Omental fat pad (tissue), 4 donors: ENCODE results near the gene CNTN4. TPM values are rescaled to one million over a fixed set of nuclear protein-coding genes. Genes with fewer than 3 reads are reported as not detected.
"Not testable (repeated sequence)": the region's sequence is repeated elsewhere in the genome, so short reads cannot be mapped to it uniquely, and the experiment has no call there.

Experiments
- ATAC-seq: fragments of 150-250 bp; one replicate; pipeline ENCODE4 v1.9.1; 2016; ENCODE audit warnings: mild to moderate bottlenecking, moderate library complexity; ENCODE audit not compliant: low FRiP score
- DNase-seq: peaks from one replicate; pipeline ENCODE4 v3.0.0-alpha.2; 2019; ENCODE audit warnings: low spot score
- total RNA-seq, 4 donors: library from RNA; depleted of rRNA; stranded (reverse); fragments of >200 nt; gene quantifications; one replicate each; pipeline ENCODE4 v1.1.0, GENCODE V29; 2016
- TF ChIP-seq, protein P1 (sequence below), 3 donors: fragments of 450-650 bp; IDR thresholded peaks; one replicate each; pipeline ENCODE4 v1.5.1; 2016 to 2017; ENCODE audit warnings: antibody characterized with exemption in 3 of 3, mild to moderate bottlenecking in 3 of 3, moderate library complexity in 2 of 3

Gene CNTN4
- total RNA-seq, 4 donors from 2014 or later, result 2.6 to 9.5 (median 7.2) TPM

DNA sequence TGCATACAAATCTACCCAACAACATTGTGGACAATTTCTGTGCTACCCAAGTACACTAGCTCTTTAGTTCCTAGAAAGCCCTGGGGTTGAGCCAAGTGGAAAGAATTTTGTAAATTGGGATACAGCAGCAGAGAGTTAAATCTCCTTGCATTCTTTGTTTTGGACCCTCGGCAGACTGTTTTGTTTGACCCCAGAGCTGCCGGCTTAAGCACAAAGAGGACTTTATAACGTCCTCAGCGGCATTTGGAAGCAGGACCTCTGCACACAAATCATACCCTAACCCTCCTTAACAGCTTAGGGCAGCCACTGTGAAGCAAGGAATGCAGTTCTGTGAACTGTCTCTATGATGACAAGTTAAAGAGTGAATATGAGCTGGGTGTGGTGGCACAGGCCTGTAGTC is 415.3 kb downstream of the CNTN4 start:
- ATAC-seq, result no peak
- TF ChIP-seq, protein P1, sequence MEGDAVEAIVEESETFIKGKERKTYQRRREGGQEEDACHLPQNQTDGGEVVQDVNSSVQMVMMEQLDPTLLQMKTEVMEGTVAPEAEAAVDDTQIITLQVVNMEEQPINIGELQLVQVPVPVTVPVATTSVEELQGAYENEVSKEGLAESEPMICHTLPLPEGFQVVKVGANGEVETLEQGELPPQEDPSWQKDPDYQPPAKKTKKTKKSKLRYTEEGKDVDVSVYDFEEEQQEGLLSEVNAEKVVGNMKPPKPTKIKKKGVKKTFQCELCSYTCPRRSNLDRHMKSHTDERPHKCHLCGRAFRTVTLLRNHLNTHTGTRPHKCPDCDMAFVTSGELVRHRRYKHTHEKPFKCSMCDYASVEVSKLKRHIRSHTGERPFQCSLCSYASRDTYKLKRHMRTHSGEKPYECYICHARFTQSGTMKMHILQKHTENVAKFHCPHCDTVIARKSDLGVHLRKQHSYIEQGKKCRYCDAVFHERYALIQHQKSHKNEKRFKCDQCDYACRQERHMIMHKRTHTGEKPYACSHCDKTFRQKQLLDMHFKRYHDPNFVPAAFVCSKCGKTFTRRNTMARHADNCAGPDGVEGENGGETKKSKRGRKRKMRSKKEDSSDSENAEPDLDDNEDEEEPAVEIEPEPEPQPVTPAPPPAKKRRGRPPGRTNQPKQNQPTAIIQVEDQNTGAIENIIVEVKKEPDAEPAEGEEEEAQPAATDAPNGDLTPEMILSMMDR (IDR thresholded peaks at IDR 0.05), result no peak
- no peak for DNase-seq

DNA sequence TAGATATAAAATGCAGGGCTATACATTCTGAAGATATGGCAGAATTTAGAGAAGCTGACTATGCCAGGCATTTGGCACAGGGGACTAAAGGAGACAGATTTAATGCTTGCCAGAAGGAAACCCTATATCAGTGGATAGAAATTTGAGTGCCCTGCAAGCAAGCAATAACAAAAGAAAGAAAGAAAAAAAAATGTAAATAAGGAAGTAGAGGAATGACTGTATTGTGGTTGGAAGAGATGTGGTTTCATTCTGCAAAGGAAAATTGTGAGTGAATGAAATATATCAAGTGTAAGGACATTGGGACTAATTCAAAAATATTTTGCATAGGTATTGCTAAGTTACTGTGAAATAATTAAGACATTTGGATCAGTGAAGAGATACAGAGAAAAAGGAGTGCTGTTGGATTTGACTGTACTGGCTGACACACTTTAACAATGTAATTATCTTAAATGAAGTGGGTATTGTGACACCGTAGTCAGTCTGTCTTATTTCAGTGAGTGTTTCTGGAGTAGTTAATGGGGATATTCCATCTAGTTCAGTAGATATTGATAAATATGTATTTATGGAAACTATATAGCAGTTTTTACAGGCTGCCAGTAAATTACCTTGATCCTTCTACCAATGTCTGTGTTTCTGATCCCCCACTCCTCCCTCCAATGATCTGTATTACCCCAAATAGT is 418.2 kb downstream of the CNTN4 start:
- TF ChIP-seq, protein P1 (IDR thresholded peaks at IDR 0.05), result no peak
- ATAC-seq, result no peak
- DNase-seq, result no peak

DNA sequence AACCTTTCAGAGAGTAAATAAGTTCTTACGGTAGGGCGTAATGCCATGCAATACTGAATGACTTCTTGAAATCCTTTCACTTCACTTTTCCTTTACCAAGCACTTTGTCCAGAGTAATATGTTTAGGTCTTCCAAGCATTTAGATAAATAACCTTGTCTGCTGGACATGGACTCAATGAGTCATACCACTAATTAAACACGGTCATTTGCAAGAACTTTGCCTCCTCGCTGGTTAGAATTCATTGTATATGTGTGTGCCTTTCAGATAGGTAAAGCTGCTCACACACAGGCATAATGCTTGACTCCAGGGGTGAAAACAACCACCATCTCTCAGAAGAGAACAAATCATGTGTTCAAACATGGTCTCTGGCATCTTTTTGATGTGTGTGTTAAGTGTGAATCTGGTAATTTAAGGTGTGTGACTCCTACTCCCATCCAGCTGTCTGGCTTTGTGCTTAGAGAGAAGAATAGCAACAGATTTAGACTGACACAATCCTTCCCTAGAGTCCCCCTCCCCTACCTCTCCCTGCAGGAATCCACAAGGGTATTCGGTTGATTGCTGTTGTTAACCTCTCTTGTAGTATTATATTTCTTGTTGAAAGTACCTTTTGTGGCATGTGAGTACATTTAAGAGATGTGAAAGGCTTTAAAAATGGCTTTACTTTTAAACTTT is 419.0 kb downstream of the CNTN4 start:
- no peak for ATAC-seq
- no peak for DNase-seq
- TF ChIP-seq, protein P1 (IDR thresholded peaks at IDR 0.05), result no peak

DNA sequence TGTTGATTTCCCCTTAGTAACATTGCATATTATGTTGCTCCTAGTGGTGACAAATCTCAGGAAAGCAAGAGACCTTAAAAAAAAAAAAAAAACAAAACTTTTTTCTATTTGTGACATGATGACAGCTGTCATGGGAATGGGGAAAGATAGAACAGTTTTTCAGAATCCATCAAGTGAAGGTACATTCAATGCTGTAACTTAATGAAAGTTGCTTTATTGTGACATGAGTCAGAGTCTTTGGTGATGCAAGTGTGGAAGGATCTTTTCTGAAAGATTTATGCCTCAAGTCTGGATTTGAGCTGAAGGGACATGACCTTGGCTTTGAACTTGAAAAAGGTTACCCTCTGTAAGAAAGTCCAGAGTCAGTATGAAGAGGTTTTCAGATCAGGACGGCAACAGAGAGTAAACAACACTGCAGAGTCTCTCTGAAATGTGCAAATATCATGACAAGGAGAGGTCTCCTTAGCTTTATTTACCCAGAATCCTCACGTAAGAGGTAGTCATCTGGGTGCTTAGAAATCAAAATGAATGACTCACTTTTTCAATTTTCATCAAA is 424.7 kb downstream of the CNTN4 start:
- ATAC-seq (no peak), DNase-seq (no peak)
- TF ChIP-seq, protein P1 (IDR thresholded peaks at IDR 0.05), result no peak

DNA sequence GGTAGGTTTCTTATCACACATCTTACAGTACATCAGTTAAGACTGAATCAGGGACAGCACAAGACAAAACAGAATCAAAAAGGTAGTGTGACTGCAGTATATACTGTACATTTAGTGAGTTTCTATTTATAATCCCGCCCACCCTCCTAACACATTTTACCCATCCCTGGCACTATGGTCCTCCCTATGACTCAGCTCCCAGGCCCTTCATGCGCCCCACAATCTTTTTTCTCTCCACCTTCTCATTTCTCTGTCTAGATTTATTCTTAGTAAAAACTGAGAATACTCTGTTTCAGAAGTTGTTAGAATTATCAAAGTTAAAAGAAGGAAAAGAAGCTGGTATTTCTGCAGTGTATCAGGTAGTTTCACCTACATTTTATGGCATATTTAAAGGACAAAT is 427.3 kb downstream of the CNTN4 start:
- DNase-seq (no peak), ATAC-seq (no peak)
- TF ChIP-seq, protein P1 (IDR thresholded peaks at IDR 0.05), result no peak

DNA sequence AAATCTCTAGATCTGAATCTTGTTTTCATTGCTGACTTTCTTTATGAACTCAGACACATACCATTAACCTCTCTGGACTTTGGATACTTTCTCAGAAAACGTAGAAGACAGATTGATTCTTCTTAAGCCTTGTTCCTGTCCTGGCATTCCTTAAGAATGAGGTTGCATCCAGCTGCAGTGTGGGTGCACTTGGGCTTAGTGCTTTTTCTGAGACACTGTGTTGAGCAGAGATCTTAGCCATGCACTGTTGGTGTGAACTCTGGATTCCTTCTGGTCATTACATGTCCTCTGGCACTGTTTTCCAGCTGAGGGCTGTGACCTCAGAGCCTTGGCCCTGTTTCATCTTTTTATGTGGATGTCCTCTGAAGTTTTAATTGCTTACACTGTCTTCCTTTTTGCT is 428.3 kb downstream of the CNTN4 start:
- TF ChIP-seq, protein P1 (IDR thresholded peaks at IDR 0.05), result no peak
- ATAC-seq, result no peak
- no peak for DNase-seq

DNA sequence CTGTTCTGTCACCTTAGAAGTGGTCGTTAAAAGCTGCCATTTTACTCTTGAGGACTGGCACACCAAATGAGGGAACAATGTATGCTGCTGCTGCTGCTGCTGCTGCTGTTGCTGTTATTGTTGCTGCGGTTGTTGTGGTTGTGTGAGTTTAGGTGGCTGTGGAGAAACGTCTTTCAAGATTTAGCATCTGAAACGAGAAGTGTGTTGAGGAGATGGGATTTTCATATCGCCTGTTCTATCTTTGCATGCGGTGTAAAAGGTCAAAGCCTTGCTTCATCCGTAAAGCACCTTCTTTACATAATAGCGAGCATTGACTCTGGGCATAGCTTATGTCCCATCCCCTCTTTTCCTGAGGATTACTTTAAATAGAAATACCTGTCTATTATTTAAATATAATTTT is 428.7 kb downstream of the CNTN4 start:
- DNase-seq, ATAC-seq: not testable (repeated sequence)

DNA sequence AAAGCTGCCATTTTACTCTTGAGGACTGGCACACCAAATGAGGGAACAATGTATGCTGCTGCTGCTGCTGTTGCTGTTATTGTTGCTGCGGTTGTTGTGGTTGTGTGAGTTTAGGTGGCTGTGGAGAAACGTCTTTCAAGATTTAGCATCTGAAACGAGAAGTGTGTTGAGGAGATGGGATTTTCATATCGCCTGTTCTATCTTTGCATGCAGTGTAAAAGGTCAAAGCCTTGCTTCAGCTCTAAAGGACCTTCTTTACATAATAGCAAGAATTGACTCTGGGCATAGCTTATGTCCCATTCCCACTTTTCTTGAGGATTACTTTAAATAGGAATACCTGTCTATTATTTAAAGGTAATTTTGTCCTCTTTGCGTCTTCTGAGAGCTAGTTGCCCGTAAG is 436.1 kb downstream of the CNTN4 start:
- not testable (repeated sequence) for ATAC-seq, DNase-seq
